ENCODE data around the gene CBLC.
A peak's percentile ranks its signal among the peaks of the same experiment; 100 is the strongest.

Gene CBLC, protein sequence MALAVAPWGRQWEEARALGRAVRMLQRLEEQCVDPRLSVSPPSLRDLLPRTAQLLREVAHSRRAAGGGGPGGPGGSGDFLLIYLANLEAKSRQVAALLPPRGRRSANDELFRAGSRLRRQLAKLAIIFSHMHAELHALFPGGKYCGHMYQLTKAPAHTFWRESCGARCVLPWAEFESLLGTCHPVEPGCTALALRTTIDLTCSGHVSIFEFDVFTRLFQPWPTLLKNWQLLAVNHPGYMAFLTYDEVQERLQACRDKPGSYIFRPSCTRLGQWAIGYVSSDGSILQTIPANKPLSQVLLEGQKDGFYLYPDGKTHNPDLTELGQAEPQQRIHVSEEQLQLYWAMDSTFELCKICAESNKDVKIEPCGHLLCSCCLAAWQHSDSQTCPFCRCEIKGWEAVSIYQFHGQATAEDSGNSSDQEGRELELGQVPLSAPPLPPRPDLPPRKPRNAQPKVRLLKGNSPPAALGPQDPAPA

DNA sequence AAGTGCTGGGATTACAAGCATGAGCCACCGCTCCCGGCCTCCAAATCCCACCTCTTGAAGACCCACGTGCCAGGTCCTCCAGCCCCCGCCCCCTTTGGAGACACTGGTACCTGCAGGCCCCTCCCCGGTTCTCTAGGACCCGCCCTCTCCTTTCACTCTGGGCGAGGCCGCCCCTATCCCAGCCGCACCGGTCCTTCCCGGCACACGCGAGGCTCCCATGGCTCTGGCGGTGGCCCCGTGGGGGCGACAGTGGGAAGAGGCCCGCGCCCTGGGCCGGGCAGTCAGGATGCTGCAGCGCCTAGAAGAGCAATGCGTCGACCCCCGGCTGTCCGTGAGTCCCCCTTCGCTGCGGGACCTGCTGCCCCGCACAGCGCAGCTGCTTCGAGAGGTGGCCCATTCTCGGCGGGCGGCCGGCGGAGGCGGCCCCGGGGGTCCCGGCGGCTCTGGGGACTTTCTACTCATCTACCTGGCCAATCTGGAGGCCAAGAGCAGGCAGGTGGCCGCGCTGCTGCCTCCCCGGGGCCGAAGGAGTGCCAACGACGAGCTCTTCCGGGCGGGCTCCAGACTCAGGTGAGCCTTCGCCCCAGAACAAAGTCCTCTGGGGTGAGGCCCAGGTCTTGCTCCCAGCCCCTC lies at the start of gene CBLC:
Gene CBLC, plus strand, starts transcription at position 176 of the 633 bp plus-strand sequence. Its CDS starts 42 bp downstream, at position 218.
- peak; percentile 85 for DNase-seq

DNA sequence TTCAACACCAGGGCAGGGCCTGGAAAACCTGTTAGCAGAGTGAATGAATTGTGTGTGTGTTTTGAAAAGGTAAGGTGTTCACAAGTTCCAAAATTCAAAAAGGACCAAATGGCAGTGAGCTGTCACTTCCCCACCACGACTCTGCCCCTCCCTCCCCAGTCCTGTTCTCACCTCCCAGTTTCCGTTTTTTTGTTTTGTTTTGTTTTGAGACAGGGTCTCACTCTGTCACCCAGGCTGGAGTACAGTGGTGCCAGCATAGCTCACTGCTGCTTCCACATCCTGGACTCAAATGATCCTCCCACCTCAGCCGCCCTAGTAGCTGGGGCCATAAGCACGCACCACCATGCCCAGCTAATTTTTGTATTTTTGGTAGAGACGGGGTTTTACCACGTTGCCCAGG lies 49.5 kb upstream of the CBLC start:
- DNase-seq, result no peak

DNA sequence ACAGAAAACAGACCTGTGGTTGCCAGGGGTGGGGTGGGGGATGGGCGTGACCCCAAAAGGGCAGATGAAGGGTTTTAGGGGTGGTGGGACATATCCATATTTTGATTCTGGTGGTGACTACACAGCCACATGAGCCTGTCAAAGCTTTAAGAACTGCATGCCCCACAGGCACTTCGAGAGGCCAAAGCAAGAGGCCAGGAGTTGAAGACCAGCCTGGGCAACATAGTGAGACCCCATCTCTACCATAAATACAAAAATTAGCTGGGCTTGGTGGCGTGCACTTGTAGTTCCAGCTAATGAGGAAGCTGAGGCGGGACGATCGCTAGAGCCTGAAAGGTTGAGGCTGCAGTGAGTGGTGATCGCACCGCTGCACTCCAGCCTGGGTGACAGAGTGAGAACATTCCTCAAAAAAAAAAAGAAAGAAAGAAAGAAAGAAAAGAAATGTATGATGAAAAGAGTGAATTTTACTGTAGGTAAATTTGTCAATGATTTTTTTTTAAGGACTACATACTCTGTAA lies 48.1 kb upstream of the CBLC start:
- no peak for DNase-seq

DNA sequence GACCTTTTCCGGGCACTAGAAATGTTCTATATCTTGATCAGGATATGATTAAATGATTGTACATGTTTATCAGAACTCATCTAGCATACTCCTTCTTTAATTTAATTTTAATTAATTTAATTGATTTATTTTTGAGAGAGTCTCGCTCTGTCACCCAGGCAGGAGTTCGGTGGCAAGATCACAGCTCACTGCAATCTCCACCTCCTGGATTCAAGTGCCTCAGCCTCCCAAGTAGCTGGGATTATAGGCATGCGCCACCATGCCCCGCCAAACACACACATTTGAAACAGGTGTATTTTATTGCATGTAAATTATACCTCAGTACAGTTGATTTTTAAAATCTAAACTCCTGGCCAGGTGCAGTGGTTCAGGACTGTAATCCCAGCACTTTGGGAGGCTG lies 46.6 kb upstream of the CBLC start:
- no peak for DNase-seq

DNA sequence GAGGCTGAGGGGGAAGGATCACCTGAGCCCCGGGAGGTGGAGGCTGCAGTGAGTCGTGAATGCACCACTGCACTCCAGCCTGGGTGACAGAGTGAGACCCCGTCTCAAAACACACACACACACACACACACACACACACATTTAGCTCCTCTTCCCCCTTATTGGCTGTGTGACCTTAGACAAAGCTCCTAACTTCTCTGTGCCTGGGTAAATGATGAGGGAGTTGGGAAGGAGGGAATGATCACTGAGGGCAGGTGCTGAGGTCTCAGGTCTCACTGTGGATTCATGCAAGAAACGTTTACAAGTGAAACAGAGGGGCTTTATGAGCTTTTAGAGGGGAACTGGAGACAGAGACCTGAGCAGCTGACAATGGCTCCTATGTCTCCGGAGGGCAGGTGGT lies 46.1 kb upstream of the CBLC start:
- DNase-seq, result no peak

DNA sequence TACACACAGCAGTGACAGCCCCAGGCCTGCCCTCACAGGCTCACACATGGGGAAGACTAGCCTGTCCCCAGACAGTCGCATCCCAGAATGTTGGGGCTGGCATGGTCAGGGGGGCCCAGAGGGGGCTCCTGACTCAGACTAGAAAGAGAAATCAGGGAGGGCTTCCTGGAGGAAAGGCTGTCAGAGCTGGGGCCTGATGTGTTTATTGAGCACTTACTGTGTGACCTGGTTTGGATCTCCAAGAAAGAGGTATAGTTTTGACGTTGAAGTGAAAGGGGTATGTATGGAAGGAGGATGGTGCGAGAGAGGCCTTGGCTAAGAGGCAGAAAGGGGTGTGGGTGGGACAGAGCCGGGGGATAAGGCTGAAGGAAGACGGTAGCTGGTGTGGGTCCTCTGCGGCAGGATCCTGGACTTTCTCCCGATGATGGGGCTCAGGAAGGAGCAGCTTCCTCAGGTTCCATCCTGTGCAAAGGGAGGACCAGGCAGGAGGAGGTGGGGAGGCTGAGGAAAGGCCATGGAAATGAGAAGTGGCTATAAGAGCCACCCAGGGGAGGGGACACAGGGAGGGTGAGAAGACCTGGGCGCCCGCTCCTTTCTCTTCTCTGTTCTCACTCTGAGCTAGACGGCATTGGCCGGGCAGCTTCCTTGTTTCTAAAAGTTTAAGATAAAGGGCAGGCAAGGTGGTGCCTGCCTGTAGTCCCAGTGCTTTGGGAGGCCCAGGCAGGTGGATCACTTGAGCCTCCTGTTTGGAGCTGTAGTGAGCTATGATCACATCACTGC lies 45.3 kb upstream of the CBLC start:
- DNase-seq, result no peak

DNA sequence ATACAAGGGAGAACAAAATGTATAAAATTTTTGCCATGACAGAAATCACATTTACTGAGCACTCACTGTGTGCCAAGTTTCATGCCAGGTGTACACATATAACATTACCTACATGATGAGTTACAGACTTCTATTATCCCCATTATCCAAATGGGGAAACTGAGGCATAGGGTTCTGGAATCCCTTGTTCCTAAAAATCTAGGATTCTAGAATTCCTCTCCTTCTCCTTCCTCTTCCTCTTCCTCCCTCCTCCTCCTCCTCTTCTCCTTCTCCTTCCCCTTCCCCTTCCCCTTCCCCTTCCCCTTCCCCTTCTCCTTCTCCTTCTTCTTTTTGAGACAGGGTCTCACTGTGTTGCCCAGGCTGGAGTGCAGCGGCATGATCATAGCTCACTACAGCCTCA lies 43.3 kb upstream of the CBLC start:
- DNase-seq, result no peak

DNA sequence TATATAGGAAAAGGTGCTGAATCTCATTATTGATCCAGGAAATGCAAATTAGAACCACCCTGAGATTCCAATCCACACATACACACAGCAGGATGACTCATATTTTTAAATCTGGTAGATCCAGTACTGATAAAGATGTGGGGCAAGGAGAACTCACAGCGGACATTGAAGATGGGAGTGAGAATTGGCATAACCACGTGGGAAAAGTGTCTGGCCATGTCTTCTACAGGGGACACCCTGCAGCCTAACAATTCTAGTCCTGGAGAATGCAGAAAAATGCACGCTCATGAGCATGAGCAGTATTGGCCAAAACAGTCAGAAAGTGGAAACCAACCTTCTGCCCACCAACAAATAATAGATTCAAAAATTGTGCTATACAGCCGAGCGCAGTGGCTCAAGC lies 42.7 kb upstream of the CBLC start:
- no peak for DNase-seq

DNA sequence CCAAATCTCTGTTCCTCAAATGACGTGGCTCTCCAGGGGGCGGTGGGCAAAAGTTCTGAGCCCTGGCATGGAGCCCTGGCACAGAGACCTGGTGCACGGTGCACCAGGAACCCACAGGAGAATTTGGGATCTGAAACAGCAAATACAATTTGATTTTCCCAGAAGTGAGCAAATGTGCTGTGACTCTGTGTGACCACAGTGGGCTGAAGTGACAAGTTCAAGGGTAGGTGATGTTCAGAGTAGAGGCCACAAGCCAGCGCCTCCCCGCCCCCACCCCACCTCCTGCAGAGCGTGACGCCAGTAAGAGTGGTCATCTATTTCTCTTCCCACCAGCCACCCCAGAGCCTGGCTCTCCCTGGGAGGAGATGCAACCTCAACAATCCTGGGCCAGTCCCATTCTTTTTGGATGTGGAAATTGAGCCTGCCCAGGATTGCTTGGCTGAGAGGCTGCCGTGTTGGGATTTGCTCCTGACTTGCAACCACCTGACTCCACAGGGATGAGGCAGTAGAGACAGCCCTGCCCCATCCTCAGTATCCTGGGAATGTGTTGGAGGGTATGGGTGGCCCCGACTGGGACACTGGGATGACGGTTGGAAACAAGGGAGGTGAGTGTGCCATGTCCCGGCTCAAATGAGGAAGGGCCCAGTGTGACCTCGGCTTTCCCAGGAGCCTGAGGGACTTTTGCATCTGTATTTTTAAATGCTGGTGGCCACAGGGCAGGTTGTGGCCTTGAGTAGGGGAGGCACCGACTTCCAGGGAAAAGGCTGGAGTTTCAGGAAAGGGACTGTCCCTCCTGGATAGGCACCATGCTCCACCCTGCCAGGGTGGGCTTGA lies 40.2 kb upstream of the CBLC start:
- no peak for DNase-seq

DNA sequence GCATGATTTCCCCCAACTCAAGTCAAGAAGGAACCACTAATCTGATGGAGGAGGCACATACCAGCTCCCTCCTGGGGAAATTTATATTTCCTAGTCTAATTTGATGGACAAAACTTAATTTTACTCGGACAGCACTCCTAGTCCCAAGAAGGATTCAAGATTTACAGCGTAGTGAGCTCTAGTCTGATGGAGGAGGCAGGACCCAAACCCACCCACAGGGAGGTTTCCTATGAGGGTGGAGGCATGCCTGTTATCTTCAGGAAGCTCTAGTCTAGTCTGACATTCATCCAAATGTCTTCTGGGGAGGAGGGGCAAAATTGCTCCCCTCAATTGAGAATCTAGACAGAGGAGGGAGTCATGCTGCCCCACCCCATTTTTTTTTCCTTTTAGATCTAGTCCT lies 39.6 kb upstream of the CBLC start:
- DNase-seq, result no peak

DNA sequence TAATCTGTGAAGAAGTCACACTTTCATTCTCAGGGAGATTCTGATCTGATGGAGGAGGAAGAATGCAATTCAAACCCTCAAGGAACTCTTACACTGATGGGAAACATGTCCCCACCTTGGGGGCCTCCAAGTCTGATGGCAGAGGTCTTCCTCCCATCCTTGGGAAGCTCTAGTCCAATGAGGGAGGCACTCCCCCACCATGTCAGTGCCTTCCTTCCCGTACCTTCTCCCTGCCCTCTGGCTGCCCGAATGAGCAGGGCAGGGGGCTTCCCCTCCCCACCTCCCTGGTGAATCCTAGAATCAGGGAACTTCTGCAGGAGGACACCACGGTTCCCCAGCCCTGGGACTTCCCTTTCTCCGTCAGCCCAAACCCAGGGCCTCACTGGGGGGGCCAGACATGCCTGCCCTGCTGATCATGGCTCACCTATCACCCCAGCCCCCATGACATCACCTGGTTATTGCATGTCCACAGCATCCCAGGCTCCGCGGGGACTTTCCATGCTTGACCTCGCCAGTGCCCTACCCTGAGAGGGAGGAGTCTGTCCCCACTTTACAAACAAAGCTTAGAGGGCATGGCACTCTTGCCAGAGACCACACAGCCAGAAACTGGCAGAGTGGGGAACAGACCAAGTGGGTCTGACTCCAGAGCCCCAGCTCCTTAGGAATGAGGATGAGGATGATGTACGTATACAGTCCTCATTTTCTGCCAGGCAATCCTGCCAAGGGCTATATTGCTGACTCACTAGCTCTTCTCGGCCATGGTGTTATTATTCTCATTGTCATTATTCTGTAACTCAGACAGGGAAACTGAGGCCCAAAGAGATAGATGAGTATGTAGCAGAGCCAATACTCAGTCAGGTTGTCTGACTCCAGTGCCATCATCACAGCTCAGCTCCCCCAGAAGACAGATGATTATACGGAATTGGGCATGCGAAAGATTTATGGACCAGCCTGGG lies 38.8 kb upstream of the CBLC start:
- DNase-seq, result peak; percentile 10

DNA sequence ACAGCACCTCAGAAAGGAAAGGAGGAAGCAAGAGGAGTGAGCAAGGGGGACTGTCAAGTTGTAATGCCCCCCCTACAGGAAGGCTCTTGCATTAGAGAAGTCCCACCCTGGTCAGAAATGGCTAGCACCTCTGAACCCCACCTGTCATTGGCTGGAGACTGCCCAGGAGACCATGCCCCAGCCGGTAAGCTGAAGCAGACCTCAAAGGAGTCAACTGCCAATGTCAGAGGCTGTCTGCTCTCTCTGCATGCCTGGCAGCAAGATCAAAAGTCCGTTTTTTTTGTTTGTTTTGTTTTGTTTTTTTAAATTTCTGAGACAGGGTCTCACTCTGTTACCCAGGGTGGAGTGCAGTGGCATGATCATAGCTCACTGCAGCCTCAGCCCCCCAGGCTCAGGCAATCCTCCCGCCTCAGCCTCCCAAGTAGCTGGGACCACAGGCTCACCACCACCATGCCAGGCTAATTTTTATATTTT lies 37.3 kb upstream of the CBLC start:
- DNase-seq, result no peak

DNA sequence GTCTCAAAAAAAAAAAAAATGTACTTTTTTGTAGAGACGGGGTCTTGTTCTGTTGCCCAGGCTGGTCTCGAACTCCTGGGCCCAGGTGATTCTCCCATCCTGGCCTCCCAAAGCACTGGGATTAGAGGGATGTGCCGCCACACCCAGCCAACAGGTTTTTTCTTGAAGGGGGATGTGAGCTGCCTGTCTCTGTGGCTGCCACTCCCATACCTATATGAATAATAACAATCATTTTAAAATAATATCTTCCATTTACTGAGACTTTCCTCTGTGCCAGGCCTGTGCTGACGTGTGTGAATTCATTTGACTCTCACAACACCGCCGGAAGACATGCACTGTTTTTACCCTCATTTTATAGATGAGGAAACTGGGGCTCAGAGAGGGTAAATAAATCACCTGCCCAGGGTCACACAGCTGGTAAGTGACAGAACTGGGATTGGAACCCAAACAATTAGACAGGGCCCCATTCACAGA lies 36.4 kb upstream of the CBLC start:
- DNase-seq, result no peak

DNA sequence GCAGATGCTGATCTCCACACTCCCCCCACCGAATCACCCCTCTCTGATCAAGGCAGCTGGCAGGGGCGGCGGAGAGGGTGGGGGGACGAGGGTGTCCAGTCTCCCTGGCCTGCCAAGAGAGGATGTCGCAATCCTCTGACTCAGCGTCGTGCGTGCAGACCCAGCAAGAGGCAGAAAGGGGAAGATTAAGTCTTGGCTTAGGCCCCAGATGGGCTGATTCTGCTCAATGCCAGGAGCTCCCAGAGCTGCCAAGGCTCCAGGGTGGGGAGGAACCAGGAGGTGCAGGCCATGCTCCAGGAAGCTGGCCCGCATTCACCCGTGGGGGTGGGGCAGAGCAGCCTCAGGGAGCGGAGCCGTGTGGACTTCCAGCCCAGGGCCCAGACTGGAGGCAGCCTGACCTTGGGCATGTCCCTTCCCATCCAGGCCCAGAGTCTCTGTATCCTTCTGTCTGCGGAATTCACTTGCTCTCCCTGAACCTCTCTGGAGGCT lies 35.8 kb upstream of the CBLC start:
- peak; percentile 91 for DNase-seq

DNA sequence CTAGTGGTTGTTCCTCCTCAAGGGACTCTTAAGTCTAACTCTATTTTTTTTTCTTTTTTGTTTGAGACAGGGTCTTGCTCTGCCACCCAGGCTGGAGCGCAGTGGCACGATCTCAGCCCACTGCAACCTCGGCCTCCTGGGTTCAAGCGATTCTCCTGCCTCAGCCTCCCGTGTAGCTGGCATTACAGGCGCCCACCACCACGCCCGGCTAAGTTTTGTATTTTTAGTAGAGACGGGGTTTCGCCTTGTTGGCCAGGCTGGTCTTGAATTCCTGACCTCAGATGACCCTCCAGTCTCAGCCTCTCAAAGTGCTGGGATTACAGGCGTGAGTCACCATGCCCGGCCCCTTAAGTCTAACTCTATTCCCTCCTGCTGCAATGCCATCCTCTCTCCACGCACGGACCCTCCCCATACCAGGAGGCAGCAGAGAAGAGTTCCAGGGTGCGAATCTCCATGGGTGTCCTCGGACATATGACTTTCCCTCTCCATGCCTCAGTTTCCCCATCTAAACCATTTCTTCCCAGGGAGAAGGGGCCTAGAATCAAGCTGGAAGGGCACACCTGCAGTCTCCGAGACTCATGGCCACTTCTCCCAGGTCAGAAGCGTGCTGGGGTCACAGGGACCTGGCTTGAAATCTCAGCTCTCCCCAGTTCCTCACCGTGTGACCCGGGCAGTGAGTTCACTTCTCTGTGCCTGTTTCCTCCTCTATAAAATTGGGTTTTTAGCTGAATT lies 35.2 kb upstream of the CBLC start:
- DNase-seq, result no peak

DNA sequence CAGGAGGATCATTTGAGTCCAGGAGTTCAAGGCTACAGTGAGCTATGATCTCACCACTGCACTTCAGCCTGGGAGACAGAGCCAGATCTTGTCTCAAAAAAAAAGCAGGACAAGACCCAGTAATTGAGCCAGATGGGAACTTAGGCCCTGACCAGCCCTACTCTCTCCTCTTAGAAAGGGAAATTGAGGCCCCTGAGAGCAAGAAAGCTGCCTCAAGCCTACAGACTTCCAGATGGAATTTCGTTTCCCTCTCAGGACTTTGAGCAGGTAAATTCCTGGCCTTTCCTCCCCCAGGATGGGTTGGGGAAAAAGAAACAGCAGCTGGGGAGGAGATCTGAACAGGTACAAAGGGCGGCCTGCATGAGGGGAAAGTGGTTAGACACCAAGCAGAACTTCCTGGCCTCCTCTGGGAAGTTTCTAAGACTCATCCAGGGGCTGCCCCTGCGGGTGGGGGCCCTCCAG lies 32.8 kb upstream of the CBLC start:
- DNase-seq, result no peak

DNA sequence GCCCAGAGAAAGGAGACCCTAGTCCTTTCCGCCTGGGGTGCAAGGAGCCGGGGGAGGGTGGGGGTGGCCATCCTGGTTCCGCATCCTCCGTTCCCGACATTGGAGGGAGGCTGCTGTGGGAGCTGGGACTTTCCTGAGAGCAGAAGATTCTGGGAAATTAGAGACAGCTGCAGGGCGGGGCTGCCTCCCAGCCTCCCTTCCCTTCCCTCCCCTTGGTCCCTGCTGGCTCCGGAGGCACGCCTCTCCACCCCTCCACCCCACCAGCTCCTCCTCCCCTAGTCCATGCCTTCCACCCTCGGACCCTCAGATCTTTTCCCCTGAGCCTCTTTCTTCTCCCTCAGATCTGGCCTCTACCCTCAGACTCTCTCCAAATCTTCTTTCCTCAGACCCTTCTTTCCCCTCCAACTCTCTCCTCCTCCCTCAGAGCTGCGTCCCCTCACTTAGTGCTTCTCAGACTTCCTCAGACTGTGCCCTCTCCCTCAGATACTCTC lies 32.3 kb upstream of the CBLC start:
- peak; percentile 50 for DNase-seq

DNA sequence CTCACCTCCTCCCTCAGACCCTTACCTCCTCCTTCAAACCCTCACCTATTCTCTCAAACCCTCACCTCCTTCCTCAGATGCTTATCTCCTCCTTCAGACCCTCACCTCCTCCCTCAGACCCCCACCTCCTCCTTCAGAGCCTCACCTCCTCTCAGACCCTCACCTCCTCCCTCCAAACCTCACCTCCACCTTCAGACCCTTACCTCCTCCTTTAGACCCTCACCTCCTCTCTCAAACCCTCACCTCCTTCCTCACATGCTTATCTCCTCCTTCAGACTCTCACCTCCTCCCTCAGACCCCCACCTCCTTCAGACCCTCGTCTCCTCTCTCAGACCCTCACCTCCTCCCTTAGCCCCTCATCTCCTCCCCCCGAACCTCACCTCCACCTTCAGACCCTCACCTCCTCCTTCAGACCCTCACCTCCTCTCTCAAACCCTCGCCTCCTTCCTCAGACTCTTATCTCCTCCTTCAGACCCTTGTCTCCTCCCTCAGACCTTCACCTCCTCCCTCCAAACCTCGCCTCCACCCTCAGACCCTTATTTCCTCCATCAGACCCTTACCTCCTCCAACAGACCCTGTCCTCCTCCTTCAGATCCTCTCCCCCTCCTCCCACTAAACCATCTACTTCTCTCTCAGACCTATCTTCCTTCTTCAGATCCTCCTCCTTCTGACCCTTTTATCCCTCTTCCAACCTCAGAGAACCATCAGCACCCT lies 31.6 kb upstream of the CBLC start:
- no peak for DNase-seq

DNA sequence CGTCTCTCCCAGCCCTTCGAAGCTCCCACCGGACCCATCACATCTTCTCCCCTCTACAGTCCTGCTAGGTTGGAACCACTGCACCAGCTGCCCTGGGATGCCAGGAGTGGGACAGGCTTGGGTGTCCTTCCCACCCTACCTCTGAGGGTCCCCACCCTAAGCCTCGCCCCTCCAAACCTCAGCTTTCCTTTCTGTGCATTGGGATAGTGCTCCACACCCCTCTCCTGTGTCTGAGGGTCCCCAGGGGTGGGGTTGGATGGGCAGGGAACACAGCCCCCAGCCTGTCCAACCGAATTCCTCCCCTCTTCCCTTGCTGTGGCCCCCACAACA lies 31.1 kb upstream of the CBLC start:
- DNase-seq, result no peak

All from NCI-H69 (cell line).